CD14-positive monocyte (primary cell): Measurements from ENCODE around the gene BRD3OS. TPM values are rescaled to one million over a fixed set of nuclear protein-coding genes. Genes with fewer than 3 reads are reported as not detected.

Experiments used
- DNase-seq, 3 donors: peaks; one replicate each; pipeline ENCODE4 v3.0.0-alpha.2; 2011 to 2022
- H2AFZ ChIP-seq: 2 replicates; pipeline ENCODE4 v1.6.0; 2012; ENCODE audit warnings: mild to moderate bottlenecking, low read depth, low read length, inconsistent platforms; ENCODE audit not compliant: insufficient read depth, poor library complexity, severe bottlenecking
- H3K27ac ChIP-seq, 2 donors: 1 replicate in 1 of 2; 2 replicates in 1 of 2; pipeline ENCODE4 v1.5.1; 2012 to 2013; ENCODE audit warnings: low read length in 2 of 2, control low read depth in 1 of 2, inconsistent platforms in 1 of 2, low read depth in 1 of 2, mild to moderate bottlenecking in 1 of 2
- H3K27me3 ChIP-seq, 2 donors: one replicate each; pipeline versions ENCODE4 v1.6.0 to v1.6.1; 2011 to 2013; ENCODE audit warnings: low read length in 2 of 2; ENCODE audit not compliant: control insufficient read depth in 2 of 2, insufficient read depth in 2 of 2
- H3K36me3 ChIP-seq, 2 donors: replicated peaks in 1 of 2; 1 replicate in 1 of 2; 2 replicates in 1 of 2; pipeline versions ENCODE4 v1.5.1 to v1.6.1; 2012 to 2013; ENCODE audit warnings: low read length in 2 of 2, control low read depth in 1 of 2, inconsistent platforms in 1 of 2, mild to moderate bottlenecking in 1 of 2; ENCODE audit not compliant: insufficient read depth in 2 of 2, control insufficient read depth in 1 of 2
- H3K4me1 ChIP-seq, 2 donors: 1 replicate in 1 of 2; 2 replicates in 1 of 2; pipeline versions ENCODE4 v1.5.1 to v1.6.1; 2012 to 2013; ENCODE audit warnings: low read length in 2 of 2, control low read depth in 1 of 2, inconsistent platforms in 1 of 2, mild to moderate bottlenecking in 1 of 2, moderate library complexity in 1 of 2; ENCODE audit not compliant: insufficient read depth in 2 of 2, control insufficient read depth in 1 of 2
- H3K4me2 ChIP-seq: replicated peaks from 2 replicates; pipeline ENCODE3; 2012; ENCODE audit warnings: low read length, moderate library complexity, mild to moderate bottlenecking; ENCODE audit not compliant: poor library complexity, severe bottlenecking; ENCODE audit errors: extremely low read depth
- H3K4me3 ChIP-seq, 3 experiments: fragments of 200-600 bp in 1 of 3; sonication (generic) in 1 of 3; replicated peaks in 1 of 3; 1 replicate in 2 of 3; 2 replicates in 1 of 3; pipeline ENCODE4 v1.5.1; 2011 to 2013; ENCODE audit warnings: low read length in 3 of 3, mild to moderate bottlenecking in 3 of 3, control low read depth in 2 of 3, low read depth in 2 of 3, inconsistent platforms in 1 of 3, moderate library complexity in 1 of 3
- H3K79me2 ChIP-seq: 2 replicates; pipeline ENCODE4 v1.6.0; 2012; ENCODE audit warnings: mild to moderate bottlenecking, control low read depth, inconsistent platforms, low read length, moderate library complexity; ENCODE audit not compliant: insufficient read depth
- H3K9ac ChIP-seq: 2 replicates; pipeline ENCODE4 v1.6.0; 2017; ENCODE audit warnings: low read length, mild to moderate bottlenecking; ENCODE audit not compliant: insufficient read depth, poor library complexity, severe bottlenecking
- H3K9me3 ChIP-seq, 2 donors: replicated peaks in 1 of 2; 1 replicate in 1 of 2; 2 replicates in 1 of 2; pipeline versions ENCODE4 v1.5.1 to v1.6.1; 2012 to 2013; ENCODE audit warnings: low read length in 2 of 2, control low read depth in 1 of 2; ENCODE audit not compliant: control insufficient read depth in 1 of 2, insufficient read depth in 1 of 2
- H4K20me1 ChIP-seq: 2 replicates; pipeline ENCODE4 v1.6.0; 2012; ENCODE audit warnings: mild to moderate bottlenecking, low read length, control low read depth, moderate library complexity; ENCODE audit not compliant: insufficient read depth
- H3K27ac Mint-ChIP-seq, 7 donors: one replicate each; pipeline ENCODE4 v1.8.0; 2020; ENCODE audit warnings: mild to moderate bottlenecking in 7 of 7, mixed read lengths in 7 of 7, moderate library complexity in 6 of 7, inconsistent platforms in 2 of 7
- H3K27me3 Mint-ChIP-seq, 3 donors: one replicate each; pipeline ENCODE4 v1.8.0; 2021 to 2022; ENCODE audit warnings: low read depth in 3 of 3, mild to moderate bottlenecking in 3 of 3, mixed read lengths in 3 of 3, moderate library complexity in 3 of 3, inconsistent platforms in 1 of 3
- H3K36me3 Mint-ChIP-seq, 2 donors: one replicate each; pipeline ENCODE4 v1.8.0; 2020; ENCODE audit warnings: mixed read lengths in 2 of 2, inconsistent platforms in 1 of 2, mild to moderate bottlenecking in 1 of 2
- H3K4me1 Mint-ChIP-seq: one replicate; pipeline ENCODE4 v1.8.0; 2020; ENCODE audit warnings: mild to moderate bottlenecking, mixed read lengths
- H3K4me3 Mint-ChIP-seq, 2 donors: one replicate each; pipeline ENCODE4 v1.8.0; 2020; ENCODE audit warnings: mild to moderate bottlenecking in 2 of 2, mixed read lengths in 2 of 2, moderate library complexity in 1 of 2
- H3K9me3 Mint-ChIP-seq, 7 donors: one replicate each; pipeline ENCODE4 v1.8.0; 2020 to 2022; ENCODE audit warnings: mixed read lengths in 7 of 7, mild to moderate bottlenecking in 6 of 7, moderate library complexity in 6 of 7, inconsistent platforms in 2 of 7
- WGBS: methylation state at CpG from one replicate; pipeline ENCODE4 v1.1.5; 2013; ENCODE audit warnings: missing lambda C conversion rate; ENCODE audit not compliant: insufficient coverage; 5-methylcytosine and 5-hydroxymethylcytosine counted together
- intact Hi-C, 2 donors: fragments of 100-400 bp; cut with micrococcal nuclease; formaldehyde crosslinking; loops; one replicate each; pipeline versions ENCODE4 v1.15.0 to v1.15.1; 2023
- polyA plus RNA-seq, 3 donors: library from polyadenylated mRNA; depleted of rRNA in 1 of 3; unstranded in 2 of 3; stranded (reverse) in 1 of 3; fragments of 300-500 nt in 2 of 3; fragments of >200 nt in 1 of 3; fragmentation: Illumina TruSeq in 2 of 3; gene quantifications; 1 replicate in 2 of 3; 2 replicates in 1 of 3; pipeline ENCODE4 v1.2.3, GENCODE V29; 2012 to 2021
- TF ChIP-seq, protein P1 (sequence below): fragments of 200-600 bp; IDR thresholded peaks from one replicate; pipeline ENCODE4 v1.8.0; 2022; ENCODE audit warnings: antibody characterized with exemption, mild to moderate bottlenecking

BRD3OS gene
- polyA plus RNA-seq, 3 donors: 2.9 to 6.8 (median 6.6) TPM

DNA sequence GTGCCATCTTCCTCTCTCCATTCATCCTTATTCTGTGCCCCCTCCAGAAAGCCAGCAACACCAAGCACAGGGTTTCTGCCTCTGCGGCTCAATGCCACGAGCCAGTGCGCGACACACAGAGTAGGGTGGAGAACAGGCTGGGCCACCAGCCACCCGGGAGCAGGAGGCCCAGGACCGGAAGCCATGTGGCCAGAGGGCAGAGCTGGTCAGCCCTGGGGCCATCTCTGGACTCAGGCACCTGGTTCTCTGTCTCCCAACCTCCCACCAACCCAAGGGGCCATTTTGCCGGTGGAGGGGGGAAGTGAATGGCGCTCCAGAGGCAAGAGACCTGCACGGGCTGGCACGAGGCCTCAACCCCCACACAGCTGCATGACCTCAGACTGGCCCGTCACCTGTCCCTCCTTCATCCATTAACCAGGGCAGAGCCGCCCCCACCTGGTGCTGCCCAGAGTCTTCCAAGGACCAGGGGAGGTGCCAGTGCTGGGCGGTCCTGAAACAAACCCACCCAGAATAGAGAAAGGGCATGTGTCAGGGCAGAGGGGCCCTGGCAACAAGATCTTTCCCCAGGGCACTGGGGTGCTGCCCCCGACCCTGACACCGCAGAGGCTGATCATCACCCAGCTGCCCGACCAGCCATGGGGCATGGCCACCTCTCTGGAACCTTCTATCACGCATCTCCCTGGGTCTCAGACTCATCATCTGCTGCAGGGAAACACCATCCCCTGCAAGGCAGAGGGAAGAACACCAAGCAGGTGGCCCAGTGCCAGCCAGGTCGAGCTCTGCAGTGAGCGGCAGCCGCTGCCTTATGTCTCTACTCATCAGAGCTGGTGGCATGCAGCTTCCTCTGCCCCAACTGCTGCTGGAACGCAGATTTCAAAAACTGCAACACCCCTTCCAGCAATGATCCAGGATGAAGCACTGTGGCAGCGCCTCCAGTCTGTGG is 45.1 kb upstream of the BRD3OS start:
- no peak overlapping the region for H3K27ac Mint-ChIP-seq
- Histone ChIP-seq H3K36me3 (no peaks in the 10 kb centered on the region), H3K27me3 (no peaks in the 10 kb centered on the region), H3K9me3 (no peaks in the 10 kb centered on the region), H3K4me3 (no peak overlapping the region), H2AFZ (no peak overlapping the region), H3K4me2 (no peak overlapping the region), H3K9ac (no peak overlapping the region), H4K20me1 (peaks cover 100% of the 10 kb centered on the region), H3K4me1 (no peaks in the 10 kb centered on the region), H3K27ac (no peak overlapping the region), H3K79me2 (peaks cover 50% of the 10 kb centered on the region)
- peaks cover 0 to 13% of the 10 kb centered on the region in 2 donors for H3K36me3 Mint-ChIP-seq
- peaks cover 2 to 18% (median 9%) of the 10 kb centered on the region in 3 donors for H3K27me3 Mint-ChIP-seq
- H3K4me1 Mint-ChIP-seq: peaks cover 11% of the 10 kb centered on the region
- no peaks in the 10 kb centered on the region for H3K9me3 Mint-ChIP-seq
- no peak for DNase-seq
- WGBS: 92% methylated on average over 13 of the region's 22 CpGs
- TF ChIP-seq, protein P1, sequence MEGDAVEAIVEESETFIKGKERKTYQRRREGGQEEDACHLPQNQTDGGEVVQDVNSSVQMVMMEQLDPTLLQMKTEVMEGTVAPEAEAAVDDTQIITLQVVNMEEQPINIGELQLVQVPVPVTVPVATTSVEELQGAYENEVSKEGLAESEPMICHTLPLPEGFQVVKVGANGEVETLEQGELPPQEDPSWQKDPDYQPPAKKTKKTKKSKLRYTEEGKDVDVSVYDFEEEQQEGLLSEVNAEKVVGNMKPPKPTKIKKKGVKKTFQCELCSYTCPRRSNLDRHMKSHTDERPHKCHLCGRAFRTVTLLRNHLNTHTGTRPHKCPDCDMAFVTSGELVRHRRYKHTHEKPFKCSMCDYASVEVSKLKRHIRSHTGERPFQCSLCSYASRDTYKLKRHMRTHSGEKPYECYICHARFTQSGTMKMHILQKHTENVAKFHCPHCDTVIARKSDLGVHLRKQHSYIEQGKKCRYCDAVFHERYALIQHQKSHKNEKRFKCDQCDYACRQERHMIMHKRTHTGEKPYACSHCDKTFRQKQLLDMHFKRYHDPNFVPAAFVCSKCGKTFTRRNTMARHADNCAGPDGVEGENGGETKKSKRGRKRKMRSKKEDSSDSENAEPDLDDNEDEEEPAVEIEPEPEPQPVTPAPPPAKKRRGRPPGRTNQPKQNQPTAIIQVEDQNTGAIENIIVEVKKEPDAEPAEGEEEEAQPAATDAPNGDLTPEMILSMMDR: no peak
- intact Hi-C loops: no loop called here
- H3K4me3 Mint-ChIP-seq: no peak overlapping the region

DNA sequence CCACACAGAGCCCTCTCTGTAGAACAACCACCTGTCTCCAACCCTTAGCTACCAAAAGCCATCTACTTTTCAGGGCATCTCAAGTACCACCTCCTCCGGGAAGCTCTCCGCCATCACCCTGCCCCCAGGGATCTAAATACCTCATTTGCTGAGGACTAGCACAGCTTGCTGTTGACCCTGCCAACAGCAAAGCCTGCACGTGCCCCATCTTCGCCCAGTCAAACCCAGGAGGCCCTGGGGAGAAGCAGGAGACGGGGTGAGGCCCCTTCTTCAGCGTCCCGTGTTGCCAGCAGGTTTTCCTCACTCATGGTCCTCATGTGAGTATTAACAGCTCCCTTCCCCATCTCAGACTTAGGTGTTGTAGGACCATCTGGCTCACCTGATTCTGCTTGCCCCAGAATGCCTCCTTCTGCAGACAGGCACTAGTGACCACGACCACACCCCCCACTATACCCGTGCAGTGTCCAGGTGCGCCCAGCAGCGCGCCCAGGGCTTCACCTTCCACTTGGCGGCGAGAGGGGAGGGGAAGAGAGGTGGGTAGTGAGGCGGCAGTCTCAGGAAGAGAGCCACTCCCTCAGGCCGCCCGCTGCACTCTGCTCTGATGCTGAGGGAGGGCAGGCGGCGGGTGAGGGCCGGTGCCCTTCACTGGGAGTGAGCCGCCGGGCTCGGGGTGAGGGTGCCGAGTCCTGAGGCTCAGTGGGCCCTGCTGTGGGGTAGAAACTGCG is 44.3 kb upstream of the BRD3OS start:
- peaks cover 13% of the 10 kb centered on the region for H3K4me1 Mint-ChIP-seq
- TF ChIP-seq, protein P1: no peak
- Histone ChIP-seq H2AFZ (no peak overlapping the region), H3K27ac (no peak overlapping the region), H3K4me3 (no peak overlapping the region), H3K4me2 (no peak overlapping the region), H3K9me3 (no peaks in the 10 kb centered on the region), H4K20me1 (peaks cover 100% of the 10 kb centered on the region), H3K36me3 (no peaks in the 10 kb centered on the region), H3K79me2 (peaks cover 54% of the 10 kb centered on the region), H3K27me3 (no peaks in the 10 kb centered on the region), H3K9ac (no peak overlapping the region), H3K4me1 (no peaks in the 10 kb centered on the region)
- no peaks in the 10 kb centered on the region for H3K9me3 Mint-ChIP-seq
- H3K27me3 Mint-ChIP-seq: peaks cover 2 to 18% (median 9%) of the 10 kb centered on the region in 3 donors
- H3K27ac Mint-ChIP-seq: peak overlapping the region in 1 of 7 donors; percentile 81
- WGBS: 91% methylated on average over 18 of the region's 25 CpGs
- no peak for DNase-seq
- H3K4me3 Mint-ChIP-seq: no peak overlapping the region
- peaks cover 3 to 11% of the 10 kb centered on the region in 2 donors for H3K36me3 Mint-ChIP-seq
- intact Hi-C loops: no loop called here
